Hematopoietic multipotent progenitor cell treated with erythropoietin and hydrocortisone succinate and interleukin-3 and kit ligand, for 17 days (in vitro differentiated cells): Measurements from ENCODE around the gene PSMB7.

Experiments
- DNase-seq: peaks from one replicate; pipeline ENCODE4 v3.0.0-alpha.2; 2015; ENCODE audit warnings: low spot score

The PSMB7 gene

GRCh38 chr9:124356745-124357390 is 58.4 kb downstream of the PSMB7 start:
- DNase-seq = no peak

GRCh38 chr9:124355941-124356744 is 59.1 kb downstream of the PSMB7 start:
- no peak for DNase-seq

GRCh38 chr9:124355039-124355940 is 60.0 kb downstream of the PSMB7 start:
- DNase-seq = no peak

GRCh38 chr9:124354346-124355038 is 60.8 kb downstream of the PSMB7 start:
- DNase-seq = no peak

- DNase-seq = no peak
Measured at GRCh38 chr9:124353811-124354274, 61.4 kb downstream of the PSMB7 start.

- no peak for DNase-seq
Measured at GRCh38 chr9:124353166-124353768, 62.0 kb downstream of the PSMB7 start.

- DNase-seq = no peak
Measured at GRCh38 chr9:124352616-124353015, 62.6 kb downstream of the PSMB7 start.

GRCh38 chr9:124351672-124352468 is 63.4 kb downstream of the PSMB7 start:
- DNase-seq = no peak

GRCh38 chr9:124350494-124351263 is 64.6 kb downstream of the PSMB7 start:
- no peak for DNase-seq

- DNase-seq = no peak
Measured at GRCh38 chr9:124349675-124350493, 65.4 kb downstream of the PSMB7 start.

- no peak for DNase-seq
Measured at GRCh38 chr9:124349267-124349666, 66.0 kb downstream of the PSMB7 start.

GRCh38 chr9:124348831-124349230 is 66.4 kb downstream of the PSMB7 start:
- DNase-seq = no peak

- no peak for DNase-seq
Measured at GRCh38 chr9:124348363-124348762, 66.9 kb downstream of the PSMB7 start.

- no peak for DNase-seq
Measured at GRCh38 chr9:124347968-124348358, 67.3 kb downstream of the PSMB7 start.

GRCh38 chr9:124347206-124347967 is 67.9 kb downstream of the PSMB7 start:
- no peak for DNase-seq

- DNase-seq = no peak
Measured at GRCh38 chr9:124346347-124347163, 68.7 kb downstream of the PSMB7 start.

GRCh38 chr9:124345751-124346281 is 69.4 kb downstream of the PSMB7 start:
- DNase-seq = no peak
